ENCODE results near the gene SERPINE2.

SERPINE2 gene, protein sequence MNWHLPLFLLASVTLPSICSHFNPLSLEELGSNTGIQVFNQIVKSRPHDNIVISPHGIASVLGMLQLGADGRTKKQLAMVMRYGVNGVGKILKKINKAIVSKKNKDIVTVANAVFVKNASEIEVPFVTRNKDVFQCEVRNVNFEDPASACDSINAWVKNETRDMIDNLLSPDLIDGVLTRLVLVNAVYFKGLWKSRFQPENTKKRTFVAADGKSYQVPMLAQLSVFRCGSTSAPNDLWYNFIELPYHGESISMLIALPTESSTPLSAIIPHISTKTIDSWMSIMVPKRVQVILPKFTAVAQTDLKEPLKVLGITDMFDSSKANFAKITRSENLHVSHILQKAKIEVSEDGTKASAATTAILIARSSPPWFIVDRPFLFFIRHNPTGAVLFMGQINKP

DNA sequence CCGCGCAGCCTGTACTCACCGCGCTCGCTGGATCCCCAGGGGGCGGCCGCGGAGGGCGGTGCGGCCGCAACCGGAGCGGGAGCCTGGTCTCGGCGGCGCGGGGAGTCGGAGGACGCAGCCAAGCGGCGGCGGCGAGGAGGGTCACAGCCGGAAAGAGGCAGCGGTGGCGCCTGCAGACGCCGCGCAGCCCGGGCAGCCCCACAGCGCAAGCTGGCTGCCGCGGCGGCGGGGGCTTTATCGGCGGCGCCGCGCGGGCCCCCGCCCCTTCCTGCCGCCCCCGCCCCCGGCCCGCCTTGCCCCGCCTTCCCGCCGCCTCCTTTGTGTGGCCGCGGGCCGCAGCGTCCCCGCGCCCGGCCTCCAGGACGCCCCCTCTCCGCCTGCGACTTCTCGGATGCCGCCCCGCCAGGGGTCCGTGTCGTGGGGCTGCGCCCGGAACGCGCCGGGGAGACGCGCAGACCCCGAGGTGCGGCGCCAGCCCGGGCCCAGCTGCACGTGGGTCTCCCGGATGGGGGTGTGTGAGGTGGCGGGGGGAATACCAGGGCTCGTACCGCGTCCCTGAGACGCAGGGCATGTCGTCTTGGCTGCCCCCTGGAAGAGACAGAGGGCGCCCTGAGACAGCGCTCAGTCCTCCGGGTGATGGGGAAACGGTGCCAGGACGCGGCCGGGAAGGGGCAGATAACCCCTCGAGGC, at the start of gene SERPINE2:
Gene SERPINE2, minus strand, starts transcription at position 207 of the 690 bp plus-strand sequence. CDS start 37,386 bp downstream, outside the sequence.
- DNase-seq, result peak; percentile 49

DNA sequence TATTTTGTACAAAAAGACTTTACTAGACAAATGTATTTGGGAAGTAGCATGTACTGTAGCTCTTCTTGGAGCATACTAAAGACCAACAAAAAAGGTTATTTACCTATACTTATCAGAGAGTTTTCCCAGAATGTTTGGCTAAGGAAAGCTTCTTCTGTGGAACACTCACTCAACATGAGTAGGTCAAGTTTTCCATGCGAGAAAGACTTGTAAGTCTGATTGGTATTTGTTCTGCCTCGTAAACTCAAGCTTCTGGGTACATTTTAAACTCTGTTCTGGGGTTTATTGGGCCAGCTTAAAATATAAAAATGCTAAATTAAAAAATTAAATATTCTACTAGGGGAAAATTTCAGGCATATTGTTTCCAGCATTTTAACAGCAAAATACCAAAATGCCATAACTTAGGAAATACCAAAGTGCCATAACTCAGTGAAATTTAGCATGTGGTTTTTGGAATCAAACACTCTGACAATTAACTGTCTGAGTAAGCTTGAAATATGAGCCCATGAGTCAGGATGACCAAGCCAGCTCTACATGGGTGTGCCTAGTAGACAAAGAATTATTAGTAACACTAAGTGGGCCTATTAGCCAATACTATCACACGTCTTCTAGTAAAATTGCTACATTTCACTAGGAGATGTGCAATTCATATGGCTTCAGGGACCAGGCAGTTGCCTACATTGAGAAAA, 47.3 kb upstream of the SERPINE2 start:
- DNase-seq, result no peak

- no peak for DNase-seq
Measured at GRCh38 chr2:224085811-224086210, 46.7 kb upstream of the SERPINE2 start.

GRCh38 chr2:224085246-224085645, 46.2 kb upstream of the SERPINE2 start:
- no peak for DNase-seq

- DNase-seq, result no peak
Measured at GRCh38 chr2:224084266-224084892, 45.3 kb upstream of the SERPINE2 start.

GRCh38 chr2:224083638-224084037, 44.6 kb upstream of the SERPINE2 start:
- DNase-seq, result no peak

GRCh38 chr2:224078656-224079055, 39.6 kb upstream of the SERPINE2 start:
- DNase-seq, result no peak

DNA sequence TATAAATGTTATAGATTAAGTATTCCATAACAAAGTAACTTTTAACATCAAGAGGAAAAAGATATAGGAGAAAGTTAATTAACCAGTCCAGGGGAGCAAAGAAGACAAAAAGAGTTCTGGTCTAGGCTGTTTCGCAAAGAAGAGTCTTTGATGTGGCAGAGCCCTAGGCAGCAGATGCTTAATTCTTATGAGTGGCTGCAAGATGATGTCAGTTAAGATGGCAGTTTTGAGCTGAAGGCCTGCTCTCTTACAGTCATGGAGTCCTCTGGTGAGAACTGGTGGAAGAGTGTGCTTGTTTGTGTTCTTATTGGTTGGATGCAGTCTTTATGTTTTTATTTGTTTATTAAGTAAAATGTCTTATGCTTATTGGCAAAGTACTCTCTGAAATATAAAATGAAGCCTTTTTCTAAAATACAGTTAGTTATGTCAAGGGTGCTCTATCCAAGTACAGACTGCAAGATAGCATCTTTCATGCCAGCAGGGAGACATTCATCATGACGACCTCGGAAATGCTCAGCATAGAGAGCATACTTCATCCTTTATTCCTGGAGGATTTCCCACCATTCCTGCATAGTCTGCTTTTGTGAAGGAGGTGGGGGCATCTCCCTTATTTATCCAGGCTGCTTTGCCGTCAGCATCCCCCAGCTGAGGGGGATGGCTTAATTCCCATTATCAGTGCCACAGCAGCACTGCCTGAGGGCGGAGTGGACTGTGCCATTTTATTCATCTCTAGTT, 38.9 kb upstream of the SERPINE2 start:
- DNase-seq, result no peak

GRCh38 chr2:224075588-224075987, 36.5 kb upstream of the SERPINE2 start:
- DNase-seq, result no peak

- no peak for DNase-seq
Measured at GRCh38 chr2:224073676-224074075, 34.6 kb upstream of the SERPINE2 start.

DNA sequence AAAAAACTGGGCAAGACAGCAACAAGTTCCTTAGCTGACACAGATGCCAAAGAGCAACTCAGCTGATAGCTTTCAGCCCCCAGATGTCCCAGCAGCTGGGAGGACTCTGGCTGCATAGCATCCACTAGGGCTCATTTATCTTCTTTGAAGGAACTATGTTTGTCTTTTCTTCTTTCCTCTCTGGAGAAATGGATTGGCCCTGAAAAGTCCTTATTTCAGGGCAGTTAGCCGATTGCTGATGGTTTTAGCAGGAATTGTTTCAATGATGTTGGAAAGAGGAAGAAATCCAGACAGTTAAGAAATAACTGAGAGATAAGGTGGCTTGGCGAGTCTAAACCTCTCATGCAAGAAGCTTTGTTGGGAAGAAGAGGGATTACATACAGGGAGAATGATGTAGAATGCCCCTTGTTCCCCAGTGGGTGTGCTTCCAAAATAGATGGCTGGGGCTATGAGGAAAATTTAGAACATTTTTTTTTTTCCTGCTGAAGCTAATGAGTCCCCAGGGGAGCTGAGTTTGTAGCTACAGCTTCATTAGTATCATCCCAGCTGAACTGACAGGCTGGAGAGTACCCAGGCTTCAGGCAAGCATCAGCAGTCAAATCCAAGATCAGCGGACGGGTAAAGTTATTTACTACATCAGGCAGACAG, 33.6 kb upstream of the SERPINE2 start:
- no peak for DNase-seq

DNA sequence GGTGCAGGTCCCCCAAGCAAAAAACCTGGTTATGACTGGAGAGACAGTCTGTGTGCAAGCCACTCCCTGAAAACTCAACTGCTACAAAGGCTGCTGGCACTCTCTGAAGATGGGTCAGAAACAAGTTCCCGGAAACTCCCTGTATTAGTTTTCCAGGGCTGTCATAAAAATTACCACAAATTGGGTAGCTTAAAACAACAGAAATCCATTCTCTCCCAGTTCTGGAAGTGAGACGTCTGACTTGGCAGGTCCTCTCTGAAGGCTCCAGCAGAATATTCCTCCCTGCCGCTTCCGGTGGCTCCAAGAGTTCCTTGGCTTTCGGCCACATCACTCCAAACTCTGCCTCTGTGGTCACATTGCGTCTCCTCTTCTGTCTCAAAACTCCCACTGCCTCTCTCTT, 30.1 kb upstream of the SERPINE2 start:
- no peak for DNase-seq

DNA sequence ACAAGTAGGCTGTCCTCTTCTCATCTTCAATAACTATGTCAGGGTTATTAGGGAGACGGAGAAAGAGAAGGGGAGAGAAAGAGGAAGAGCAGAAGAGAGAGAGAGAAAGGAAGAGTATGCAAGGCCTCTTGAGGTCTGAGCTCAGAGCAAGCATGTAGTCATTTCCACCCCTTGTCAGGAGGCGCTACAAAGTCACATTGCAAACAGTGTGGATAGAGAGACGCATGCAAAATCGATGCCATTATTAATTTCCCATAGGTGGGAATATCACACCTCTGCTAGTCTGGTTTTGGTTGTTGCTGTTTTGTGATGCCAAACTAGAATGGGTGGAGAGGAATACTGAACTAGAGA, 24.2 kb upstream of the SERPINE2 start:
- DNase-seq, result no peak

DNA sequence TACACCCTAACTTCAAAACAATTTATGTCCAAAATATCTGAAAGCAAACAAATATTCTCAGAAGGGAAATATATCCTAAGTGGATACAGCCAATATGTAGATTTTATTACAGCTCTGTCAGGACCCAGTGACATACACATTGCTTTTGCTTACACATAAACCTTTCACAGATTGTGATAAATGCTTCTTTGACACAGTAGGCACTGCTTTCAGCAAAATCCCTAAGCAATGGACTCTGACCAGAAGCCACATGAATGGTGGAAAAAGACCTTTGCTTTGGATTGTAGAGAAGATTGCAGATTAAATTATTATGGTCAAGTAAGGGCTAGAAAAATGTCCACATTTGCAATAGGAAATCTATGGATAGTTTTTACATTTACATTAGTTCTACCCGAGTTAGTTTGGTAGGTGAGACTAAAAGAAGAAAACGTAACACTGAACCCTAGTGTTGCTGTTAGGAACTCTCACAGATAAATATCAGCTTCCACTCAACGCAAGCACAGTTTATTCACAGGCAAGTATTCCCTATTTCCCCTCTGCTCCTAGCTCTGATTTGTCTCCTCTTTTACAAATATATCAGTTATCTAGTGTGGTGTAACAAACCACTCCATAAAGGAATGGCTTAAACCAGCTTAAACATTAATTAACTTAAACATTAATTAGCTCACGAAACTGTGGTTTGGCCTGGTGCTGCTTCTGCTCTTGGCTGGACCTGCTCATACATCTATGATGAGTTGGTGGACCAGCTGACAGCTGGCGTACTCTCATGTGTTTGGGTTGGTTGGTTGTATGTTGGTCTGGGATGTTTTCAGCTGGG, 23.6 kb upstream of the SERPINE2 start:
- DNase-seq, result no peak

GRCh38 chr2:224060783-224061482, 21.8 kb upstream of the SERPINE2 start:
- DNase-seq, result no peak

DNA sequence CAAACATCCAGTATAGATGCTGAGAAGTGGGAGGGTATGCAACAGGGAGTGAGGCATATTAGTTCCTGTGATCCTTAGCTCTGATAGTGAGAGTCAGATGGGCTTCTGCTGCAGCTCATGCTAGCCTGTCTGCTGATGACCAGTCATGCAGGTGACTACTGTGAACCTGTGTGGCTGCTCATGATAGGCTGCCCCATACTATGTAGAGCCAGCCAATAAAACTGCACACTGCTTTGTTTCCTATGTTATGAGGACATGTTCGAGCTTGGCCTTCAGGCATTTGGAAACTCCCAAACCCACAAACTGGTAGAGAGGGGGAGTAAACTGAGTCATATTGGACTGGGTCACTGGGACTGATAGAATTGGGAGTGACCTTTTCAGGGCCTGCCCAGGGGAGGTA, 20.1 kb upstream of the SERPINE2 start:
- no peak for DNase-seq

GRCh38 chr2:224058048-224058775, 19.1 kb upstream of the SERPINE2 start:
- DNase-seq, result no peak

- DNase-seq, result no peak
Measured at GRCh38 chr2:224056889-224057288, 17.8 kb upstream of the SERPINE2 start.

- no peak for DNase-seq
Measured at GRCh38 chr2:224055101-224055500, 16.0 kb upstream of the SERPINE2 start.

DNA sequence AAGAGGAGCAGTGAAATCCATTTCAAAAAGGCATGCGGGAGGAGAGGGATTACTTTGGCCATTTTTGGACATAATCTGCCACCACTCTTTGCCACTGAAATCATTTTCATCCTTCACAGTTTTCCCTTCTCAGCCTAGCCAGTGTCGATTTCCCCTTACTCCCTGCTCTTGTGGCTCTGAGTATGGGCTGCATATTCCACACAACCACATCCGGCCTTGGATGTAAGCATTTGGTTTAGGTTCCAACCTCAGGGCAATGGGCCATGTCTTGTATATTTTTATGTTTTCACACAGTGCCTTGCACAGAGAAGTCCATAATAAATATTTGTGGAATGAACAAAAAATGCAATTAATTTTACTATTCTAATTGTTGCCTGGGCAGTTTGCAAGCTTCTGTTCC, 7.7 kb upstream of the SERPINE2 start:
- DNase-seq, result no peak
